Measurements from ENCODE around the gene CLIC2.

The CLIC2 gene

DNA sequence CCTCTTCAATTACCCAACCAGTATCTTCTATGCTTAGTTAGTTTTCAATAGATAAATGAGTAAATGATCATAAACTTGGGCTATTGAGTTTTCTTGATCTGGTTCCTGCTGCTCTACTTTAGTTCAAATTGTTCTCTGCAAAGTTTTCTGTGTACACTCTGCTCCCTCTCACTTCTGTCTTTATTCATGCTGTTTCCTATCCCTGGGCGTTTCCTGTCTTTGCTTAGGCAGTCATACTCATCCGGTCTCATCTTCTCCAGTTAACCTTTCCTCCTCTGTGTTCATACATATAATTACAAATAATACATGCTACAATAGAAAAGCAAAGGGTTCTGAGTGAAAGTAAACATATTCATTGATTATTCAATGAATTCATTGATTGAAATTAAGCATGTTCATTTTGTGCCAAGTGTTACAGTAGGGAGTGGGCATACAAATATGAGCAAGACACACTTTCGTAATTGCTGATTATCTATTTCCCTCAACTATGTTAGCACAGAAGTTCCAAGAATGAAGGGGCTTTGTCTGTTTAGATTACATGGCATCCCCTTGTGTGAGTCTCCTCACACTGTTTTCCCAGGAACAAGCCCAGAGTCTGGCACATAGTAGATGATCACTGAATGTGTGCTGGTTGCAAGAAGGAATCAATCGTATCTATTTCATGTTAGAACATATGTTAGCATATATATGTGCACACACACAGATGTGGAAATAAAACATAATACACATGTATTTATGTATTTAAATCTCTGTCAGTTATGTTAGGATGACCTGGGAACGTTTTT, 71.3 kb downstream of the CLIC2 start:
- DNase-seq (ENCODE audit: low read depth) = no peak

DNA sequence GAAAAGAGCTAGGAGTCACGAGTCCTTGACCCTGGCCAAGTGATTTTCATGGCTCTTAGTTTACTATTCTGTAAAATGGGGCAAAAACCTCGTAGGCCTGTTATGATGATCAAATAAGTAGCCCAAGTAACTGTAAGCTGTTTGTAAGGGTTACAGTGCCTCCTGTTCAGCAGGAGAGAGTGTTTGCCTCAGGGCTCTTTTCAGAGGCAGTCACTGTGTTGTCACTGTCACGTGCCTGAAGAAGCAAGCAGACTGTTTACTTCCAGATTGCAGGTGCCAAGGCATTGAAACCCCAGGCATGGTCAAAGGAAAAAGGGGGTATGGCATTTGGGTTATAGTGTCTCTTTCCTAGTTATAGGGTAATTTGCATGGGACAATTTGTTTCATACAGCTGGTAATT, 74.7 kb downstream of the CLIC2 start:
- DNase-seq (ENCODE audit: low read depth) = no peak

DNA sequence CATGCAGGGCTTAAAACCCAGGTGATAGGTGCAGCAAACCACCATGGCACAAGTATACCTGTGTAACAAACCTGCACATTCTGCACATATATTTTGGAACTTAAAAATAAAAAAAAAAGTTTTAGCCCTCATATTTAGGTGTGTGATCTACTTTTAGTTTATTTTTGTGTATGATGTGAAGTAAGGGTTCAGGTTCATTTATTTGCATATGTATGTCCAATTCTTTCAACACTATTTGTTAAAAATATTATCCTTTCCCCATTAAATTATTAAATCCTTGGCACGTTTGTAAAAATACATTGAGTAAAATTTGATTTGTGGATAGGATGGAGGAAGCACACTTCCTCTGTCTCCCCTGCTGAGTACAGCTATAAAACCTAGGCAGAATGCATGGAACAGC, 83.0 kb downstream of the CLIC2 start:
- no peak for DNase-seq (ENCODE audit: low read depth)

DNA sequence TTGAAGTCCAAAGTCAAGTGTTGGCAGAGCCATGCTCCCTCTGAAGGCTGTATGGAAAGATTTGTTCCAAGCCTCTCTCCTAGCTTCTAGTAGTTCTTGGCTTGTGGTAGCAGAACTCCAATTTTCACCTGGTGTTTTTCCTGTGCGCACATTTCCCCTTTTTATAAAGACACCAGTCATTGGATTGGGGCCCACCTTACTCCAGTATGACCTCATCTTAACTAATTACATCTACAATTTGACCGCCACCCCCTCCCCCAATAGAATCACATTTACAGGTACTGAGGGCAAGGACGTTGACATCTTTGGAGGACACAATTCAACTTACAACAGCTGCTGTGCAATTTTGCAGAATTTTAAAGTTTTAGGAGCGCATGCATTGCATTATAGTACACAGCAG, 86.9 kb downstream of the CLIC2 start:
- no peak for DNase-seq (ENCODE audit: low read depth)

DNA sequence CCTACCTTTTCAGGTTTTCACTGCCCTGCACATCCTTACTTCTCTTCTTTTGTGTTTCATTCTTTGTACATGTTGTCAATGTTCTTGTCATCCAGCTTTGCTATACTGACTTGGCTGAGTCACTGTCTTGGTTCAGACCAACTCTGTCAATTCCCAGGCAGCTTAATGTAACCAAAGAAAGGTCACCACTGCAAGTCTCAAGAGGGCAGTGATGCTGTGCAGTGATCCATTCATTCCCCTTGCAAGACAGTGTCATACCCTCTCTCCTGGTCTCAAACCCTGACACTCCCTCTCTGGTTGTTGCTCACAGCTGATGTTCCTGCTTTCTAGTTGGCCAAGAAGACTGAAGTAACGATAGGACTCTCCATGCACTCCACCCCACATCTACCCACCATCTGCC, 87.7 kb downstream of the CLIC2 start:
- DNase-seq (ENCODE audit: low read depth) = no peak

DNA sequence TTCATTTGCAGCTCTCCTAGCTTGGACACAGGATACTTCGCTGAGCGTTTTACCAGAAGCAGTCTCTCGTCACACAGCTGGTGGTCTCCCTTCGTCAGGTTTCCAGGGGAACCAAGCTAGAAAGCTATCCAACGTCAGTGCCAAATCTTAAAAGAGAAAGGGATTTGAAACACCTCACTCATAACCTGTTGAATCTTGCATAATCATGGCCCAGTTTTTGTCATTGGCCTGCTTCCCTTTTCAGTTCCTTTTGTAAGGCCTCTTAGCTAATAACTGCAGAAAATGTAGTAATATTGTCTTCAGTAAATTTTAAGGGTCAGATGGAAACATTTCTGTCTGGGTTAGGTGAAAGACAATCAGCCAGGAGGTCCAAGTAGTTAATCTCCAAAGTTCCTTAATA, 92.1 kb downstream of the CLIC2 start:
- DNase-seq (ENCODE audit: low read depth) = no peak

DNA sequence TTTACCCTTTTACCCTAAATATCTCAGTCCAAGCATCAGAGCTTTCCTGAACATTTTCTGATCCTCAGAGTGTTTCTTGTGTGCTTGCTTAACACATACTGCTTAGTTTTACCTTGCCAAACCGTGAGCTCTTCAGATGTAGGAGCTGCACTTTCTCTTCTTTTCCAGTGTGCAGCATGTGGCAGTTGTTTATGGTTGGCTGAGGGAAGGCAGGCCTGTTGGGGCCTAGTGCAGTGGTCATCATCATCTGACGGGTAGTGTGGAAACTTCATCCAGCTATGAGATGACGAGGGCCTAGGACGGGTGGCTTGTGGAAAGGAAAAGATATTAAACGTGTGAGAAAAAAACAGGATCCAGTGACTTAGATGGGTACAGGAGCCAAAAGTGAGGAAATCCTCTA, 96.7 kb downstream of the CLIC2 start:
- DNase-seq (ENCODE audit: low read depth) = no peak

DNA sequence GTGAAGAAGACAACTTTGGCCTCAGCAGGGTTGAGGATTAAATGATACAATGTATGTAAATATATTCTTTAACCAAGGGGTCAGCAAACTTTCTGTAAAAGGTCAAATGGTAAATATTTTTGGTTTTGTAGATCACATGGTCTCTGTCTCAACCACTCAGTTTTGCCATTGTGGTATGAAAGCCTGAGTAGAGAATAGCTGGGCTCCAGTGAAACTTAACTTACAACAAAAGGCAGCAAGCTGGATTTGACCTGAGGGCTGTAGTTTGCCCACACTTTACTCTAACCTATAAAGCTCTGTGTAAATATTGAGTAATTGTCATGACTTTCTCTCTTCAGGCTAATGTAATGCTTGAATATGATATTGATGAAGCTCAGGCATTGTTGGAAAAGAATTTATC, 98.5 kb downstream of the CLIC2 start:
- no peak for DNase-seq (ENCODE audit: low read depth)

DNA sequence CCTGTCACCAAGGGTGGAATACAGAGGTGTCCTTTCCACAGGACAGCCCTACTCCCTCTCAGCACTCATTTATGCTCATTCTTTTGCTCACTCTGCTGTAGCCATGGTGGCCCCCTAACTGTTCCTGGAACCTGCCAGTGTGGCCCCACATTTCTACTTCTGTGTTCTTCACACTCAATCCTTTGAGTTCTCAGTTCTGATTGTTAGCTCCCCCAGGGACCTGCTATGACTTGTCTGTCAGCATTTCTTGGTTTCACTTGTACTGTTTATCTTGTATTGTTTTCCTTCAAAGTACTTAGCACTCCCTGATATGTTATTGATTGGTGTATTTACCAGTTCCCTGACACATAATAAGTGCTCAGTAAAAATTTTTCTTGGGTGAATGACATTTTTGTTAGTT, 103.3 kb downstream of the CLIC2 start:
- DNase-seq (ENCODE audit: low read depth) = no peak

Measured in activated T-cell treated with anti-CD3 and anti-CD28 coated beads for 48 hours (primary cell).